Measurements from ENCODE around the gene ZNF223. TPM values are rescaled to one million over a fixed set of nuclear protein-coding genes. Genes with fewer than 3 reads are reported as not detected.
A peak's percentile ranks its signal among the peaks of the same experiment; 100 is the strongest.

The ZNF223 gene
- polyA plus RNA-seq (2012; ENCODE audit: low read depth, missing spikeins), result 1.9 TPM

DNA sequence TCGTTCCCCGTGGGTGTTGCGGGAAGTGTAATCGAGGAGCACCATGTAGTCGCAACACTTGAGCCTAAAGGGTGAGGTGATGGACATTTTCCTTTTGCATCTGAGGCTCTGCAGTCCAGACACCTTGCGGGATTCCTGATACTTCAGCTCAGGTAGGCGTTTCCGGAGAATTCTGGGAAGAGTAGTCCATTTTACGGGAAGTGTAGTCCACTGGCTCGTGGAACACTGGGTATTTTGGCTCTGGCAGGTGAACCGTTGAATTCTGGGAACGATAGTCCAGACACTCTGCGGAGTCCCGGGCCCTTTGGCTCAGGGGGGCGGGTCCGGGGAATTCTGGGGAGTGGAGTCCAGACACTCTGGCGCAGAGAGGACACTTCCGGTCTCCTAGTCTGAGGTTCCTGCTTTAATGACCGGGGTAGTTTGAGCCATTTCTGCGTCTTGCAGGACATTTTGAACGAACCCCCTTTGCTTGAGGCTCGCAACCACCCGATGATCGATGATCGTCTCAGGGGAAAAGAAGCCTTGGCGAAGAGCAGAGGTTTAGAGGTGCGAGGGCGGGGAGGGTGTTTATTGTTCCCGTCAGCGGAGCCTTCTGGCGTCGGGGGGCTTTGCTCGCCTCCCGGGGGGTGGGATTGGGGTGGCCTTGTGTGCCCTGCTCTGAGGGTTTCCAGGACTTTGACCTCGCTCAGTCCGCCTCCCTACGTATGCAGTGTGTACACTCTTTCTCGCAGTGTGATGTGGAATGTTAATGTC lies at the start of gene ZNF223:
ZNF223 (plus strand) TSS at position 387 of the 753 bp plus-strand sequence. CDS start 3,141 bp downstream, outside the sequence.
- FAIRE-seq, result no peak
- DNase-seq (ENCODE audit: insufficient read length, low spot score), result peak; percentile 48
- TF ChIP-seq SPI1 (IDR thresholded peaks at IDR 0.05; ENCODE audit: low read depth, low read length), result 0 out of 2 replicates have a peak, but pooled peaks have one; percentile 11
- no peak for TF ChIP-seq POU2F2 (IDR thresholded peaks at IDR 0.05; ENCODE audit: low read depth, low read length)
- TF ChIP-seq TAF1 (IDR thresholded peaks at IDR 0.05; ENCODE audit: low read depth, low read length), result no peak
- TF ChIP-seq POLR2AphosphoS5 (IDR thresholded peaks at IDR 0.05; ENCODE audit: low read depth, low read length), result no peak
- TF ChIP-seq POLR2A (IDR thresholded peaks at IDR 0.05; ENCODE audit: low read depth, low read length), result no peak
- TF ChIP-seq PAX5 (IDR thresholded peaks at IDR 0.05; ENCODE audit: insufficient read depth, low read length, severe bottlenecking), result no peak

DNA sequence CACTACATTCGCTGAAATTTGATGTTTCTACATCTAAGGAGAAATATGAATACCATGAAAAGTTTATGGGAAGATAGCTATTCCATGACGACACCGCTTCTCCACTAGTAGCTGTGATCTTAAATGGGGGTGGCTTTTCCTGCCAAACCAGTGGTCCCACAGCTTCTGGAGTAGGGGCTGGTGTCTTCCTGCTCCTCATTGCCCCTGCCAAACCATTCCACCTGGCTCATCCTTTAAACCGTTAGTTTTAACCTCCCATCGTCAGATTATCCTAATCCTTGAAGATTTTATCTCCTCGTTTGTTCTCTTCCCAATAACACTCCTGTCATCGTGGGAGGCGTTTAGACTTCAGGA lies 49.6 kb upstream of the ZNF223 start:
- FAIRE-seq, result no peak
- TF ChIP-seq PAX5 (IDR thresholded peaks at IDR 0.05; ENCODE audit: insufficient read depth, low read length, severe bottlenecking) (no peak), POLR2A (IDR thresholded peaks at IDR 0.05; ENCODE audit: low read depth, low read length) (no peak), SPI1 (IDR thresholded peaks at IDR 0.05; ENCODE audit: low read depth, low read length) (no peak), TAF1 (IDR thresholded peaks at IDR 0.05; ENCODE audit: low read depth, low read length) (no peak), POU2F2 (IDR thresholded peaks at IDR 0.05; ENCODE audit: low read depth, low read length) (no peak), POLR2AphosphoS5 (IDR thresholded peaks at IDR 0.05; ENCODE audit: low read depth, low read length) (no peak)
- DNase-seq (ENCODE audit: insufficient read length, low spot score), result no peak

GRCh38 chr19:44002566-44003460 lies 49.0 kb upstream of the ZNF223 start, which contains the start of gene ZNF230:
Gene ZNF230, plus strand, starts transcription at chr19:44002957. Its CDS starts 4,122 bp downstream, at chr19:44007079.
- TF ChIP-seq TAF1 (IDR thresholded peaks at IDR 0.05; ENCODE audit: low read depth, low read length) (peak; percentile 19; the same call in 1 of the 2 replicates), POU2F2 (IDR thresholded peaks at IDR 0.05; ENCODE audit: low read depth, low read length) (peak; percentile 11; the same call in 1 of the 2 replicates), SPI1 (IDR thresholded peaks at IDR 0.05; ENCODE audit: low read depth, low read length) (peak; percentile 80), POLR2AphosphoS5 (IDR thresholded peaks at IDR 0.05; ENCODE audit: low read depth, low read length) (peak; percentile 60; the same call in 1 of the 2 replicates), POLR2A (IDR thresholded peaks at IDR 0.05; ENCODE audit: low read depth, low read length) (no peak; the same call in 1 of the 2 replicates)
- peak; percentile 55 for DNase-seq (ENCODE audit: insufficient read length, low spot score)
- peak; percentile 96 for FAIRE-seq

GRCh38 chr19:44003461-44004009 lies 48.3 kb upstream of the ZNF223 start:
- DNase-seq (ENCODE audit: insufficient read length, low spot score) (no peak), FAIRE-seq (peak; percentile 64)
- TF ChIP-seq POLR2A (IDR thresholded peaks at IDR 0.05; ENCODE audit: low read depth, low read length) (no peak), SPI1 (IDR thresholded peaks at IDR 0.05; ENCODE audit: low read depth, low read length) (no peak), POLR2AphosphoS5 (IDR thresholded peaks at IDR 0.05; ENCODE audit: low read depth, low read length) (no peak), TAF1 (IDR thresholded peaks at IDR 0.05; ENCODE audit: low read depth, low read length) (no peak), PAX5 (IDR thresholded peaks at IDR 0.05; ENCODE audit: insufficient read depth, low read length, severe bottlenecking) (no peak), POU2F2 (IDR thresholded peaks at IDR 0.05; ENCODE audit: low read depth, low read length) (no peak)

DNA sequence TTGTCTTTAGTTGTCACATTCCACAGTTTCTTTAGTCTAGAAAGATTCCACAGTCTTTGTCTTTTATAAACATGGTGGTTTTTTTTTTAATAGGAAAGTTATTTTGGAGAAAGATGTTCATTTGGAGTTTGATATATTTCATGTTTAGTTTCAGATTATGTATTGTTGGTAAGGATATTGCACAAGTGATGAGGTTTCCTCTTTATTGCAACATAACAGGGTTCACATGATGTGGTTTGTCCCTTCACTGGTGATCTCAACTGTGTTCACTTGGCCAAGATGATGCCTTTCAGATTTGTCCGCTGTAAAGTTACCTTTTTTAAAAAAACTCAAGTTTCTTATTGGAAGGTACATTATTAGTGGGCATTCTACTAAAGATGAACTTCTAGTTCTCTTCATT lies 45.9 kb upstream of the ZNF223 start:
- FAIRE-seq (no peak), DNase-seq (ENCODE audit: insufficient read length, low spot score) (no peak)
- no peak for TF ChIP-seq SPI1 (IDR thresholded peaks at IDR 0.05; ENCODE audit: low read depth, low read length)
- no peak for TF ChIP-seq POLR2AphosphoS5 (IDR thresholded peaks at IDR 0.05; ENCODE audit: low read depth, low read length)
- no peak for TF ChIP-seq PAX5 (IDR thresholded peaks at IDR 0.05; ENCODE audit: insufficient read depth, low read length, severe bottlenecking)
- no peak for TF ChIP-seq POLR2A (IDR thresholded peaks at IDR 0.05; ENCODE audit: low read depth, low read length)
- no peak for TF ChIP-seq POU2F2 (IDR thresholded peaks at IDR 0.05; ENCODE audit: low read depth, low read length)
- no peak for TF ChIP-seq TAF1 (IDR thresholded peaks at IDR 0.05; ENCODE audit: low read depth, low read length)

DNA sequence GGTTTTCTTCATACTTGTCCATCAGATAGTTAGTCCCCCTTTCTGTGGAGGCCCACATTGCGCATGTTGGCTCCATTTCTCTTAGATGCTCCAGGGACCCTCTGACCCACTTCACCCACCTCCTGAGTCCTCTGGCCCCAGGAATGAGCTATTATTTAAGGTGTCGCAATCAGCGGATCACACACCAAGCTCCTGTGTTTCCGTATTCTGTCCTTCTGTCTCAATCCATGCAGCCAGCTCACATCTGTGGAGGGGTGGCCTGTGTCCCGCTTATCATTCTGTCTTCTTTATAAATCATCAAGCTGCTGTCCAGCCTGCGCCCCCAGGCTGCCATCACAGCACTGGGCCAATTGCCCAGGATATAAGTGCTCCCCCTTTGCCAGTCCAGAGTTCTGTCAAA lies 44.4 kb upstream of the ZNF223 start:
- TF ChIP-seq TAF1 (IDR thresholded peaks at IDR 0.05; ENCODE audit: low read depth, low read length), result no peak
- no peak for TF ChIP-seq POLR2AphosphoS5 (IDR thresholded peaks at IDR 0.05; ENCODE audit: low read depth, low read length)
- DNase-seq (ENCODE audit: insufficient read length, low spot score) (no peak), FAIRE-seq (no peak)

- DNase-seq (ENCODE audit: insufficient read length, low spot score) (no peak), FAIRE-seq (no peak)
- TF ChIP-seq POLR2AphosphoS5 (IDR thresholded peaks at IDR 0.05; ENCODE audit: low read depth, low read length), result no peak
- TF ChIP-seq TAF1 (IDR thresholded peaks at IDR 0.05; ENCODE audit: low read depth, low read length), result no peak
- no peak for TF ChIP-seq POU2F2 (IDR thresholded peaks at IDR 0.05; ENCODE audit: low read depth, low read length)
- no peak for TF ChIP-seq SPI1 (IDR thresholded peaks at IDR 0.05; ENCODE audit: low read depth, low read length)
Observed at GRCh38 chr19:44010468-44010867, 41.4 kb upstream of the ZNF223 start.

DNA sequence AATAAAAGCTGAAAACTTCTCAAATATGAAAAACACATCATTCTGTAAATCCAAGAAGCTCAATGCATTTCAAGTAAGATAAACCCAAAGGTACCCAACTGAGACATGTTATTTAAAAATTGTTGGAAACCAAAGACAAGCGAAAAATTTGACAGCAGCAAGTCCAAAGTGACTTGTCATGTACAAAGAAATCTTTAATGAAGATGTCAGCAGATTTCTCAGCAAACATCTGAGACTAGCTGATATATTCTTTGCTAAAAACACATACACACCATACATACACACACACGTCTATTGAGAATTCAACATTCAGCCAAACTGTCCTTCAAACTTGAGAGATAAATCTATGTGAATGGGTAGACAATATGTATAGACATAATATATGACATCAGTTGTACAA lies 32.3 kb upstream of the ZNF223 start:
- TF ChIP-seq PAX5 (IDR thresholded peaks at IDR 0.05; ENCODE audit: insufficient read depth, low read length, severe bottlenecking) (no peak), SPI1 (IDR thresholded peaks at IDR 0.05; ENCODE audit: low read depth, low read length) (no peak), TAF1 (IDR thresholded peaks at IDR 0.05; ENCODE audit: low read depth, low read length) (no peak), POLR2AphosphoS5 (IDR thresholded peaks at IDR 0.05; ENCODE audit: low read depth, low read length) (no peak), POU2F2 (IDR thresholded peaks at IDR 0.05; ENCODE audit: low read depth, low read length) (no peak), POLR2A (IDR thresholded peaks at IDR 0.05; ENCODE audit: low read depth, low read length) (no peak)
- FAIRE-seq (no peak), DNase-seq (ENCODE audit: insufficient read length, low spot score) (no peak)

- TF ChIP-seq PAX5 (IDR thresholded peaks at IDR 0.05; ENCODE audit: insufficient read depth, low read length, severe bottlenecking) (no peak), POU2F2 (IDR thresholded peaks at IDR 0.05; ENCODE audit: low read depth, low read length) (no peak), SPI1 (IDR thresholded peaks at IDR 0.05; ENCODE audit: low read depth, low read length) (no peak), POLR2AphosphoS5 (IDR thresholded peaks at IDR 0.05; ENCODE audit: low read depth, low read length) (no peak)
Observed at GRCh38 chr19:44021221-44021620, 30.6 kb upstream of the ZNF223 start.

More at GRCh38 chr19:44021221-44021620, 30.6 kb upstream of the ZNF223 start:
- no peak for DNase-seq (ENCODE audit: insufficient read length, low spot score)
- FAIRE-seq, result no peak
